Kidney glomerular epithelial cell (primary cell): Measurements from ENCODE around the gene PITPNM3.

ENCODE experiments used
- DNase-seq: peaks from one replicate; lab custom pipeline; 2025; lab: John Stamatoyannopoulos, UW

PITPNM3 gene

GRCh38 chr17:6551869-6552531 lies 4.4 kb downstream of the PITPNM3 start:
- DNase-seq, result no peak

- DNase-seq, result no peak
Observed at GRCh38 chr17:6551356-6551755, 5.0 kb downstream of the PITPNM3 start.

GRCh38 chr17:6549384-6550036 lies 6.8 kb downstream of the PITPNM3 start:
- no peak for DNase-seq

- DNase-seq, result no peak
Observed at GRCh38 chr17:6548578-6549330, 7.6 kb downstream of the PITPNM3 start.

- DNase-seq, result no peak
Observed at GRCh38 chr17:6548034-6548433, 8.3 kb downstream of the PITPNM3 start.

- no peak for DNase-seq
Observed at GRCh38 chr17:6547336-6547735, 9.0 kb downstream of the PITPNM3 start.

- no peak for DNase-seq
Observed at GRCh38 chr17:6546069-6546718, 10.2 kb downstream of the PITPNM3 start.

- no peak for DNase-seq
Observed at GRCh38 chr17:6545291-6545690, 11.1 kb downstream of the PITPNM3 start.

- no peak for DNase-seq
Observed at GRCh38 chr17:6544011-6544370, 12.4 kb downstream of the PITPNM3 start.

GRCh38 chr17:6543079-6544010 lies 13.0 kb downstream of the PITPNM3 start:
- DNase-seq, result no peak

GRCh38 chr17:6542577-6542976 lies 13.8 kb downstream of the PITPNM3 start:
- DNase-seq, result no peak

- DNase-seq, result no peak
Observed at GRCh38 chr17:6541886-6542285, 14.5 kb downstream of the PITPNM3 start.

- DNase-seq, result no peak
Observed at GRCh38 chr17:6539871-6540270, 16.5 kb downstream of the PITPNM3 start.

GRCh38 chr17:6536566-6537065 lies 19.7 kb downstream of the PITPNM3 start:
- DNase-seq, result no peak

- no peak for DNase-seq
Observed at GRCh38 chr17:6536053-6536452, 20.3 kb downstream of the PITPNM3 start.

- no peak for DNase-seq
Observed at GRCh38 chr17:6534846-6535514, 21.4 kb downstream of the PITPNM3 start.

GRCh38 chr17:6532441-6532885 lies 23.9 kb downstream of the PITPNM3 start:
- no peak for DNase-seq

- no peak for DNase-seq
Observed at GRCh38 chr17:6531575-6531974, 24.8 kb downstream of the PITPNM3 start.

- DNase-seq, result no peak
Observed at GRCh38 chr17:6530324-6530920, 25.9 kb downstream of the PITPNM3 start.

GRCh38 chr17:6528557-6528956 lies 27.8 kb downstream of the PITPNM3 start:
- no peak for DNase-seq
